HepG2 (cell line): ENCODE data around the gene A1CF. TPM values are rescaled to one million over a fixed set of nuclear protein-coding genes. Genes with fewer than 3 reads are reported as not detected.

Experiments used
- ATAC-seq: fragments of 200-7000 bp; cut with Tn5 transposase; 3 replicates; pipeline ENCODE4 v1.9.1; 2020; ENCODE audit warnings: mild to moderate bottlenecking, moderate library complexity
- BruUV-seq: library from RNA; stranded (reverse); fragments of 400-500 nt; replicated peaks from 2 replicates; lab custom pipeline; 2021; lab: Mats Ljungman, UMichigan
- CTCF ChIA-PET: fragments of 300-600 bp; formaldehyde crosslinking; extraction: SDS; loops from one replicate; lab custom pipeline; 2021; ENCODE audit warnings: low total read pairs, inconsistent platforms, low intra/inter-chr PET ratio; lab: Yijun Ruan, JAX
- POLR2A ChIA-PET: fragments of 350-600 bp; sonication (Branson Sonifier 250); formaldehyde crosslinking; loops from one replicate; lab custom pipeline; 2020; ENCODE audit warnings: antibody characterized with exemption, inconsistent platforms; lab: Yijun Ruan, JAX
- DNase-seq: peaks from one replicate; pipeline ENCODE4 v3.0.0-alpha.2; 2015; ENCODE audit warnings: low spot score
- FAIRE-seq: peaks from 3 replicates; lab custom pipeline; 2011; peaks lifted over from hg19 to GRCh38; lab: Jason Lieb, UNC
- H2AFZ ChIP-seq: one replicate; pipeline ENCODE4 v1.6.1; 2011; ENCODE audit warnings: low read length, inconsistent platforms
- H3K27ac ChIP-seq: fragments of 300-600 bp; 3 replicates; pipeline ENCODE4 v1.8.0; 2011; ENCODE audit warnings: mixed run types, mild to moderate bottlenecking, mixed read lengths, low read length, inconsistent platforms; ENCODE audit not compliant: insufficient read depth; ENCODE audit errors: extremely low read length
- H3K27me3 ChIP-seq, 2 experiments: fragments of 200-600 bp in 1 of 2; 2 replicates in 1 of 2; 3 replicates in 1 of 2; pipeline versions ENCODE4 v1.6.0 to v1.8.0; 2011; ENCODE audit warnings: low read length in 2 of 2, mild to moderate bottlenecking in 2 of 2, moderate library complexity in 2 of 2, inconsistent platforms in 1 of 2; ENCODE audit not compliant: insufficient read depth in 2 of 2, control insufficient read depth in 1 of 2
- H3K36me3 ChIP-seq, 2 experiments: fragments of 200-600 bp in 1 of 2; replicated peaks in 1 of 2; 2 replicates in 1 of 2; 3 replicates in 1 of 2; pipeline versions ENCODE4 v1.5.1 to v1.8.0; 2011; ENCODE audit warnings: low read length in 2 of 2, inconsistent platforms in 1 of 2; ENCODE audit not compliant: insufficient read depth in 2 of 2, control insufficient read depth in 1 of 2
- H3K4me1 ChIP-seq: 2 replicates; pipeline ENCODE4 v1.5.1; 2012; ENCODE audit warnings: low read length, inconsistent platforms; ENCODE audit not compliant: insufficient read depth
- H3K4me2 ChIP-seq: 2 replicates; pipeline ENCODE4 v1.6.0; 2011; ENCODE audit warnings: low read depth, low read length, inconsistent platforms
- H3K4me3 ChIP-seq, 3 experiments: fragments of 200-600 bp in 1 of 3; sonication (generic), shearing (Covaris generic) in 1 of 3; replicated peaks in 1 of 3; 2 replicates each; pipeline ENCODE4 v1.5.1; 2011 to 2016; ENCODE audit warnings: low read length in 3 of 3, inconsistent platforms in 2 of 3, low read depth in 2 of 3, mild to moderate bottlenecking in 2 of 3, control low read depth in 1 of 3, mixed read lengths in 1 of 3; ENCODE audit not compliant: insufficient read depth in 1 of 3
- H3K79me2 ChIP-seq: one replicate; pipeline ENCODE4 v1.6.1; 2011; ENCODE audit warnings: low read length, inconsistent platforms; ENCODE audit not compliant: insufficient read depth
- H3K9ac ChIP-seq: 2 replicates; pipeline ENCODE4 v1.6.0; 2011; ENCODE audit warnings: mild to moderate bottlenecking, low read depth, low read length, inconsistent platforms; ENCODE audit not compliant: insufficient read depth
- H3K9me3 ChIP-seq: 2 replicates; pipeline ENCODE4 v1.5.1; 2012; ENCODE audit warnings: mild to moderate bottlenecking, low read length
- H4K20me1 ChIP-seq: 2 replicates; pipeline ENCODE4 v1.6.0; 2011; ENCODE audit warnings: inconsistent platforms, mild to moderate bottlenecking, low read length, moderate library complexity; ENCODE audit not compliant: insufficient read depth
- DPF2 ChIP-seq: sonication (generic); formaldehyde crosslinking; IDR thresholded peaks from 2 replicates; pipeline ENCODE4 v1.4.0; 2020; ENCODE audit warnings: mild to moderate bottlenecking, low read depth, missing genetic modification reagents, borderline replicate concordance
- GPN1 ChIP-seq: sonication (generic); formaldehyde crosslinking; IDR thresholded peaks from 2 replicates; pipeline ENCODE4 v1.5.1; 2020; ENCODE audit warnings: missing genetic modification reagents, borderline replicate concordance
- HOXA5 ChIP-seq: sonication (generic); formaldehyde crosslinking; IDR thresholded peaks from 2 replicates; pipeline ENCODE4 v1.4.0; 2020; ENCODE audit warnings: missing genetic modification reagents
- ISX ChIP-seq: sonication (generic); formaldehyde crosslinking; conservative IDR thresholded peaks from 2 replicates; pipeline ENCODE4 v1.5.0; 2020; ENCODE audit warnings: missing genetic modification reagents
- RORA ChIP-seq: sonication (generic); formaldehyde crosslinking; IDR thresholded peaks from 2 replicates; pipeline ENCODE4 v1.5.0; 2020; ENCODE audit warnings: mild to moderate bottlenecking, missing genetic modification reagents, moderate library complexity
- THAP11 ChIP-seq: IDR thresholded peaks from 2 replicates; pipeline ENCODE4 v1.6.1; 2016; ENCODE audit warnings: missing biosample characterization, missing genetic modification reagents
- TSC22D2 ChIP-seq: sonication (generic); formaldehyde crosslinking; IDR thresholded peaks from 2 replicates; pipeline ENCODE4 v1.5.1; 2020; ENCODE audit warnings: missing genetic modification reagents, mild to moderate bottlenecking, borderline replicate concordance
- ZNF367 ChIP-seq: sonication (generic); formaldehyde crosslinking; IDR thresholded peaks from 2 replicates; pipeline ENCODE4 v1.4.0; 2020; ENCODE audit warnings: missing genetic modification reagents, borderline replicate concordance
- ZNF572 ChIP-seq: sonication (generic); formaldehyde crosslinking; IDR thresholded peaks from 2 replicates; pipeline ENCODE4 v1.5.1; 2020; ENCODE audit warnings: mild to moderate bottlenecking, missing genetic modification reagents
- ZNF747 ChIP-seq: sonication (generic); formaldehyde crosslinking; IDR thresholded peaks from 2 replicates; pipeline ENCODE4 v1.8.1; 2023; ENCODE audit warnings: missing genetic modification reagents, mild to moderate bottlenecking, borderline replicate concordance
- ZNF761 ChIP-seq: sonication (generic); formaldehyde crosslinking; conservative IDR thresholded peaks from 2 replicates; pipeline ENCODE4 v1.4.0; 2020; ENCODE audit warnings: mild to moderate bottlenecking, missing genetic modification reagents
- WGBS: methylation state at CpG from one replicate; pipeline ENCODE4 v1.1.6; 2017; ENCODE audit warnings: low lambda C conversion rate; 5-methylcytosine and 5-hydroxymethylcytosine counted together
- in situ Hi-C: cut with HindIII; loops from 2 replicates; pipeline ENCODE4 v1.10.0; 2017; ENCODE audit warnings: low pct_unique_long_range_greater_than_20kb; ENCODE audit not compliant: extremely low pct_ligation_motif_present
- intact Hi-C: fragments of 100-400 bp; cut with micrococcal nuclease; formaldehyde crosslinking; loops from one replicate; pipeline ENCODE4 v1.10.0; 2022; ENCODE audit not compliant: unreplicated experiment
- polyA plus RNA-seq, 8 experiments: library from polyadenylated mRNA; depleted of rRNA in 3 of 8; stranded (reverse) in 7 of 8; unstranded in 1 of 8; fragments of >200 nt; fragmentation: Illumina TruSeq in 4 of 8; extraction: Trizol in 4 of 8; gene quantifications; 2 replicates each; pipeline versions ENCODE4 v1.2.1 to v1.2.3, GENCODE V29; 2011 to 2016; ENCODE audit warnings: low read depth in 4 of 8, missing spikeins in 1 of 8, mixed read lengths in 1 of 8; ENCODE audit not compliant: insufficient read depth in 1 of 8
- total RNA-seq, 5 experiments: library from RNA; depleted of rRNA; stranded (reverse); fragments of >200 nt; fragmentation: Illumina TruSeq; extraction: Trizol; gene quantifications; 2 replicates each; pipeline ENCODE4 v1.2.3, GENCODE V29; 2016; ENCODE audit warnings: low read depth in 1 of 5
- TF ChIP-seq, protein P1 (sequence below): sonication (generic); formaldehyde crosslinking; IDR thresholded peaks from 2 replicates; pipeline ENCODE4 v1.5.0; 2020; ENCODE audit warnings: missing genetic modification reagents
- TF ChIP-seq, protein P2 (sequence below): sonication (generic); formaldehyde crosslinking; IDR thresholded peaks from 2 replicates; pipeline ENCODE4 v1.9.0; 2021; ENCODE audit warnings: missing genetic modification reagents, mild to moderate bottlenecking, borderline replicate concordance
- TF ChIP-seq, protein P3 (sequence below): sonication (generic); formaldehyde crosslinking; IDR thresholded peaks from 2 replicates; pipeline ENCODE4 v1.9.0; 2021; ENCODE audit warnings: missing genetic modification reagents, borderline replicate concordance
- TF ChIP-seq, protein P4 (sequence below): sonication (generic); formaldehyde crosslinking; IDR thresholded peaks from 2 replicates; pipeline ENCODE4 v1.4.0; 2020; ENCODE audit warnings: missing genetic modification reagents
- TF ChIP-seq, protein P5 (sequence below): sonication (generic); formaldehyde crosslinking; IDR thresholded peaks from 2 replicates; pipeline ENCODE4 v1.4.0; 2020; ENCODE audit warnings: mild to moderate bottlenecking, low read depth, missing genetic modification reagents

The A1CF gene
- total and polyA plus RNA-seq, 2 of the 13 experiments (the other 11 are each of a cell fraction or from before 2014, with no cell fraction given) = 56.1 to 58.1 TPM

DNA sequence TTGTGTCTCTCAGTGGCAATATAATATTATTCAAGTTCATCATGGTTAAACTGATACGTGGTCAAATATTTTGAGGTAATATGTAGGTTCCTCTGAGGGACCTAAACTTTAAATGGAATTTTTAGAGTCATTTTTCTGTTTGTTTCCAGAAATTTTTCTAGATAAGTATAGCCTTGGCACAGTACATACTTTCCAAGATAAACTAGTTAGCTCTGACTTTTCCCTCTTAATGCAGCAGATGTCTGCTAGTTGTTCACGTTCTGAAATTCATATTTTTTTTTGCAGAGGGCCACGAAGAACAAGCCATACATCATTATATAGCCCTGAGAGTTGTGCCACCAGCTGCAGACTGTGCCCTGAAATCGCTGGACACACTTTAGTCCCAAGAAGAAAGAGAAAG lies 61.6 kb downstream of the A1CF start:
- BruUV-seq = no TSS peak
- no peaks in the 10 kb centered on the region for H3K4me1 ChIP-seq
- no peak overlapping the region for H3K27ac ChIP-seq
- no peak for TF ChIP-seq ISX (CRISPR knock-in tag)
- TF ChIP-seq GPN1 (CRISPR knock-in tag) = no peak
- no peak for TF ChIP-seq DPF2
- TF ChIP-seq RORA (CRISPR knock-in tag) = no peak
- no peak for TF ChIP-seq ZNF761 (CRISPR knock-in tag)
- TF ChIP-seq, protein P1, sequence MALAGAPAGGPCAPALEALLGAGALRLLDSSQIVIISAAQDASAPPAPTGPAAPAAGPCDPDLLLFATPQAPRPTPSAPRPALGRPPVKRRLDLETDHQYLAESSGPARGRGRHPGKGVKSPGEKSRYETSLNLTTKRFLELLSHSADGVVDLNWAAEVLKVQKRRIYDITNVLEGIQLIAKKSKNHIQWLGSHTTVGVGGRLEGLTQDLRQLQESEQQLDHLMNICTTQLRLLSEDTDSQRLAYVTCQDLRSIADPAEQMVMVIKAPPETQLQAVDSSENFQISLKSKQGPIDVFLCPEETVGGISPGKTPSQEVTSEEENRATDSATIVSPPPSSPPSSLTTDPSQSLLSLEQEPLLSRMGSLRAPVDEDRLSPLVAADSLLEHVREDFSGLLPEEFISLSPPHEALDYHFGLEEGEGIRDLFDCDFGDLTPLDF (CRISPR knock-in tag) = no peak
- no peak for TF ChIP-seq TSC22D2 (CRISPR knock-in tag)
- TF ChIP-seq, protein P2, sequence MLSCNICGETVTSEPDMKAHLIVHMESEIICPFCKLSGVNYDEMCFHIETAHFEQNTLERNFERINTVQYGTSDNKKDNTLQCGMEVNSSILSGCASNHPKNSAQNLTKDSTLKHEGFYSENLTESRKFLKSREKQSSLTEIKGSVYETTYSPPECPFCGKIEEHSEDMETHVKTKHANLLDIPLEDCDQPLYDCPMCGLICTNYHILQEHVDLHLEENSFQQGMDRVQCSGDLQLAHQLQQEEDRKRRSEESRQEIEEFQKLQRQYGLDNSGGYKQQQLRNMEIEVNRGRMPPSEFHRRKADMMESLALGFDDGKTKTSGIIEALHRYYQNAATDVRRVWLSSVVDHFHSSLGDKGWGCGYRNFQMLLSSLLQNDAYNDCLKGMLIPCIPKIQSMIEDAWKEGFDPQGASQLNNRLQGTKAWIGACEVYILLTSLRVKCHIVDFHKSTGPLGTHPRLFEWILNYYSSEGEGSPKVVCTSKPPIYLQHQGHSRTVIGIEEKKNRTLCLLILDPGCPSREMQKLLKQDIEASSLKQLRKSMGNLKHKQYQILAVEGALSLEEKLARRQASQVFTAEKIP (CRISPR knock-in tag) = no peak
- TF ChIP-seq, protein P3, sequence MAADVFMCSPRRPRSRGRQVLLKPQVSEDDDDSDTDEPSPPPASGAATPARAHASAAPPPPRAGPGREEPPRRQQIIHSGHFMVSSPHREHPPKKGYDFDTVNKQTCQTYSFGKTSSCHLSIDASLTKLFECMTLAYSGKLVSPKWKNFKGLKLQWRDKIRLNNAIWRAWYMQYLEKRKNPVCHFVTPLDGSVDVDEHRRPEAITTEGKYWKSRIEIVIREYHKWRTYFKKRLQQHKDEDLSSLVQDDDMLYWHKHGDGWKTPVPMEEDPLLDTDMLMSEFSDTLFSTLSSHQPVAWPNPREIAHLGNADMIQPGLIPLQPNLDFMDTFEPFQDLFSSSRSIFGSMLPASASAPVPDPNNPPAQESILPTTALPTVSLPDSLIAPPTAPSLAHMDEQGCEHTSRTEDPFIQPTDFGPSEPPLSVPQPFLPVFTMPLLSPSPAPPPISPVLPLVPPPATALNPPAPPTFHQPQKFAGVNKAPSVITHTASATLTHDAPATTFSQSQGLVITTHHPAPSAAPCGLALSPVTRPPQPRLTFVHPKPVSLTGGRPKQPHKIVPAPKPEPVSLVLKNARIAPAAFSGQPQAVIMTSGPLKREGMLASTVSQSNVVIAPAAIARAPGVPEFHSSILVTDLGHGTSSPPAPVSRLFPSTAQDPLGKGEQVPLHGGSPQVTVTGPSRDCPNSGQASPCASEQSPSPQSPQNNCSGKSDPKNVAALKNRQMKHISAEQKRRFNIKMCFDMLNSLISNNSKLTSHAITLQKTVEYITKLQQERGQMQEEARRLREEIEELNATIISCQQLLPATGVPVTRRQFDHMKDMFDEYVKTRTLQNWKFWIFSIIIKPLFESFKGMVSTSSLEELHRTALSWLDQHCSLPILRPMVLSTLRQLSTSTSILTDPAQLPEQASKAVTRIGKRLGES (CRISPR knock-in tag) = no peak
- TF ChIP-seq HOXA5 (CRISPR knock-in tag) = no peak
- no peak for TF ChIP-seq ZNF367 (CRISPR knock-in tag)
- TF ChIP-seq, protein P4, sequence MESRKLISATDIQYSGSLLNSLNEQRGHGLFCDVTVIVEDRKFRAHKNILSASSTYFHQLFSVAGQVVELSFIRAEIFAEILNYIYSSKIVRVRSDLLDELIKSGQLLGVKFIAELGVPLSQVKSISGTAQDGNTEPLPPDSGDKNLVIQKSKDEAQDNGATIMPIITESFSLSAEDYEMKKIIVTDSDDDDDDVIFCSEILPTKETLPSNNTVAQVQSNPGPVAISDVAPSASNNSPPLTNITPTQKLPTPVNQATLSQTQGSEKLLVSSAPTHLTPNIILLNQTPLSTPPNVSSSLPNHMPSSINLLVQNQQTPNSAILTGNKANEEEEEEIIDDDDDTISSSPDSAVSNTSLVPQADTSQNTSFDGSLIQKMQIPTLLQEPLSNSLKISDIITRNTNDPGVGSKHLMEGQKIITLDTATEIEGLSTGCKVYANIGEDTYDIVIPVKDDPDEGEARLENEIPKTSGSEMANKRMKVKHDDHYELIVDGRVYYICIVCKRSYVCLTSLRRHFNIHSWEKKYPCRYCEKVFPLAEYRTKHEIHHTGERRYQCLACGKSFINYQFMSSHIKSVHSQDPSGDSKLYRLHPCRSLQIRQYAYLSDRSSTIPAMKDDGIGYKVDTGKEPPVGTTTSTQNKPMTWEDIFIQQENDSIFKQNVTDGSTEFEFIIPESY (CRISPR knock-in tag) = no peak
- no peak for TF ChIP-seq ZNF747
- no peak for TF ChIP-seq ZNF572 (CRISPR knock-in tag)
- TF ChIP-seq, protein P5, sequence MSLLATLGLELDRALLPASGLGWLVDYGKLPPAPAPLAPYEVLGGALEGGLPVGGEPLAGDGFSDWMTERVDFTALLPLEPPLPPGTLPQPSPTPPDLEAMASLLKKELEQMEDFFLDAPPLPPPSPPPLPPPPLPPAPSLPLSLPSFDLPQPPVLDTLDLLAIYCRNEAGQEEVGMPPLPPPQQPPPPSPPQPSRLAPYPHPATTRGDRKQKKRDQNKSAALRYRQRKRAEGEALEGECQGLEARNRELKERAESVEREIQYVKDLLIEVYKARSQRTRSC = no peak
- TF ChIP-seq THAP11 (CRISPR knock-in tag) = no peak
- no peaks in the 10 kb centered on the region for H3K9me3 ChIP-seq
- no peaks in the 10 kb centered on the region for H3K27me3 ChIP-seq
- POLR2A ChIA-PET = no interaction called here
- no peak for FAIRE-seq
- no peak for ATAC-seq
- H3K9ac ChIP-seq = no peak overlapping the region
- H3K36me3 ChIP-seq = peaks cover 15 to 61% of the 10 kb centered on the region in 2 experiments
- H2AFZ ChIP-seq = no peak overlapping the region
- H3K4me2 ChIP-seq = no peak overlapping the region
- no peak overlapping the region for H3K4me3 ChIP-seq
- no peak for DNase-seq
- in situ Hi-C loops = no loop called here
- peaks cover 2% of the 10 kb centered on the region for H3K79me2 ChIP-seq
- H4K20me1 ChIP-seq = no peaks in the 10 kb centered on the region; the same call in 1 of the 2 replicates
- CTCF ChIA-PET = no interaction called here
- 96% methylated on average over 4 of the region's 4 CpGs for WGBS
- intact Hi-C loops = no loop called here
